ENCODE measurements around the gene GSTP1. TPM values are rescaled to one million over a fixed set of nuclear protein-coding genes. Genes with fewer than 3 reads are reported as not detected.
A peak's percentile ranks its signal among the peaks of the same experiment; 100 is the strongest.

Gene GSTP1
- total RNA-seq, 1 donor from 2014 or later, result 978 TPM

DNA sequence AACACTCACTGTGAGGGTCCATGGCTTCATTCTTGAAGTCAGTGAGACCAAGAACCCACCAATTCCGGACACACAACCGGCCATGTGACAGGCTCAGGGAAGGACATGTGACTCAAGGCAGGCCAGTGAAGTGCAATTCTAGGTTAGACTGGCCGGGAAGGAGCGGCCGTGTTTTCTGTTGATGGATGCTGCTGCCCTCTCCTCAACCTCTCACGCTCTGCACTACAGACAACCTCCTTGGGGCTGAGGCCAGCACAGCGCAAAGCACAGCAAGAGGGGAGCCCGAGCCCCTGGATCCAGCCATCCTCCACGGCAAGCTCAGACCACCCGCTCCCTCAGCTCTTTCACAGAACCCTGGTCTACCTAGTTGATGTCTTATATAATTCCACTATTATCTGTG is 43.4 kb downstream of the GSTP1 start:
- no peak for DNase-seq (ENCODE audit: low spot score, unreplicated experiment)
- H3K27ac Mint-ChIP-seq, result no peak overlapping the region
- no peak overlapping the region for H3K4me3 Mint-ChIP-seq (ENCODE audit: low read depth)
- H3K27me3 Mint-ChIP-seq, result peaks cover 5% of the 10 kb centered on the region
- peaks cover 4% of the 10 kb centered on the region for H3K36me3 Mint-ChIP-seq (ENCODE audit: insufficient read depth)
- H3K4me1 Mint-ChIP-seq (ENCODE audit: low read depth), result peaks cover 7% of the 10 kb centered on the region
- TF ChIP-seq CTCF (IDR thresholded peaks at IDR 0.05; ENCODE audit: unreplicated experiment), result no peak
- H3K9me3 Mint-ChIP-seq (ENCODE audit: low read depth), result peaks cover 6% of the 10 kb centered on the region

DNA sequence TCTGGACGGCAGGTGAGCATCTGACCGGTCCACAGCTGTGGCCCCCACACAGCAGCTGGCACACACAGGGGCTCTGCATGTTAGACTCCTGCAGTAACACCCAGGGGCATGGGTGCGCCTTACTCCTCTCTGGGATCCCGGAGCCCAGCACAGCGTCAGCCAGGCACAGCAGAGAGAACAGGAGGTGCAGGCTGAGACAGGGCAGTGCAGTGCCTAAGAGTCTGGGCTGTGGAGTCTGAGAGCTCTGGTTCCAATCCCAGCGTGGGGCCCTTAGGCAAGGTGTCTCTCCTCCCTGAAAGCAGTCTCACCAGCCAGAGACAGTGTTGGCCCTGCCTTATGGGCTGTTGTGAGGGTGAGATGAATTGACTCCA is 43.8 kb downstream of the GSTP1 start:
- Mint-ChIP-seq H3K27me3 (peaks cover 3% of the 10 kb centered on the region), H3K9me3 (ENCODE audit: low read depth) (peaks cover 6% of the 10 kb centered on the region), H3K27ac (no peak overlapping the region), H3K36me3 (ENCODE audit: insufficient read depth) (peaks cover 4% of the 10 kb centered on the region), H3K4me3 (ENCODE audit: low read depth) (no peak overlapping the region), H3K4me1 (ENCODE audit: low read depth) (peaks cover 7% of the 10 kb centered on the region)
- no peak for TF ChIP-seq CTCF (IDR thresholded peaks at IDR 0.05; ENCODE audit: unreplicated experiment)
- DNase-seq (ENCODE audit: low spot score, unreplicated experiment), result no peak

DNA sequence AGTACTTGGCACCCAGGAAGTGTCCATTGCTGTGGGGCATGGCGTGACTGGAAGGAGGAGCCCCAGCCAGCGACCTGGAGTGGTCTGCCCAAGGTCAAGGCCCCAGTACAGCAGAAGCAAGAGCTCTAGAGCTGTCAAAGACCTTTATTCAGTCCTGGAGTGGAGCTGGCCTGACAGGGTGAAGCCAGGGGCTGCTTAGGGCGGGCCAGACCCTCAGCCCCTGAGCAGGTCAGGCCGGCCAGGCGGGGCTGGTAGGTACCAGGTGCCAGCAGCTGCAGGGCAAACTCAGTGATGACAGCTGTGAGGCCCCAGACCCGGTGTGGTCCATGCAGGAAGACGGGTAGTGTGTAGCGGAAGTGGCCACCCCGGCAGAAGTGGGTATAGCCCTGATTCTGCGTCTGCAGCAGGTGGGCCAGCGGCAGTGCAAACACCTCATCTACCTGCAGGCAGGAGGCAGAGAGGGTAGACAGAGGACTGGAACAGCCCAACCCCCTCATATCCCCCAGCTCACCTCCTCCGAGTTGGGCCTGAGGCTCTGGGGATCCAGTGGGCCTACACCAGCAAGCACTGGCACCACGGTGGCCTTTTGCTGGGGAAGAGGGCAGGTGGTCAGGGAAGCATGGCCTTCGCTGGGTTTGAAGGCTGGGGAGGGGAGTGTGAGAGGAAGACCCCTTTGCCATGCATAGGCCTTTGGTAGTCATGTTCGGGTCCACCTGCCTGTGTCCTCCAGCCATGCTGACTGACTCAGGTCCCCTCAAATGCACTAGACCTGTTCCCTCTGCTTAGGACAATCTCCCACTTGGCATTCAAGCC is 44.4 kb downstream of the GSTP1 start:
- Mint-ChIP-seq H3K36me3 (ENCODE audit: insufficient read depth) (peaks cover 4% of the 10 kb centered on the region), H3K4me3 (ENCODE audit: low read depth) (peak overlapping the region; percentile 9), H3K27me3 (no peaks in the 10 kb centered on the region), H3K9me3 (ENCODE audit: low read depth) (peaks cover 6% of the 10 kb centered on the region), H3K4me1 (ENCODE audit: low read depth) (peaks cover 7% of the 10 kb centered on the region), H3K27ac (peak overlapping the region; percentile 52)
- TF ChIP-seq CTCF (IDR thresholded peaks at IDR 0.05; ENCODE audit: unreplicated experiment), result no peak
- DNase-seq (ENCODE audit: low spot score, unreplicated experiment), result no peak

- H3K36me3 Mint-ChIP-seq (ENCODE audit: insufficient read depth), result peaks cover 4% of the 10 kb centered on the region
- DNase-seq (ENCODE audit: low spot score, unreplicated experiment), result no peak
- peaks cover 6% of the 10 kb centered on the region for H3K9me3 Mint-ChIP-seq (ENCODE audit: low read depth)
- no peak overlapping the region for H3K27ac Mint-ChIP-seq
- no peak for TF ChIP-seq CTCF (IDR thresholded peaks at IDR 0.05; ENCODE audit: unreplicated experiment)
- H3K4me1 Mint-ChIP-seq (ENCODE audit: low read depth), result peaks cover 7% of the 10 kb centered on the region
- no peaks in the 10 kb centered on the region for H3K27me3 Mint-ChIP-seq
- H3K4me3 Mint-ChIP-seq (ENCODE audit: low read depth), result peak overlapping the region; percentile 57
Measured at GRCh38 chr11:67628710-67629385, 45.2 kb downstream of the GSTP1 start.

DNA sequence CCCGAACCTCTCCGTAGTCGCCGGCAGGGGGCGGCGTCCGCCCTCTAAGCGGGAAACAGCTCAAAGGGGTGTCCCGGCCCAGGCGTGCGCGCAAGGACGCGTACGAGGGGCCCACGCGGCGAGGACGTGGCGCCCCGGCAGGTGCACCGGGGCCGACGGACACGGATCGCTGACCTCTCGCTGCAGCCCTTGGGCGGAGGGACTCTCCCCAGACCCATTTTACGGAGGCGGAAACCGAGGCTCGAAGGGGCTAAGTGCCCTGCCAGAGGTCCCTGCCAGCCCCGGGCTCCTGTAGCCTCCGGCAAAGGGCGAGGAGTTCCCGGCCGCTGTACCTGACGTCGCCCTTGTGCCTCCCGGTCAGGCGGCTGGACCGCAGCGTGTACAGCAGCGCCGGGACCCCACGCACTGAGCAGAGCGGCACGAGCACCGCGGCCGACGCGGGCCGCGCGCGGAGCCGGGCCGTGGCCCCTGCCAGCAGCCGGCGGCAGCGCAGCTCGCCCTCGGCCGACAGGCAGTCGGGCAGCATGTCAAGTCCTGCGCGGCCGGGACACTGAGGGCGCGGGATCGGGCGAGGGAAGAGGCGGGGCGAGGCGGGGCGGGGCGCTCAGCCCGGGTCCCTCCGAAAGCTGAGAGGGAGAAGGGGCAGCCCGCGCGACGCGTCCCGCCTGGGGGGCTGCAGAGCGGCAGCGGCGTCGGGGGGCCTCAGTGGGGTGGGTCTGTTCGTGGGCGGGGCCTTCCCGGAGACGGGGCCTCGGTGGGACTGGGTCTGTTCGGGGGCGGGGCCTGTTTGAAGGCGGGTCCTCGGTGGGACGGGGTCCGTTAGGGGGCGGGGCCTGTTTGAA is 46.0 kb downstream of the GSTP1 start, which contains the start of gene NUDT8:
Gene NUDT8 (minus strand): TSS at position 552 of the 842 bp plus-strand sequence. CDS start 26 bp downstream, at position 526.
- H3K27ac Mint-ChIP-seq, result peak within 1 kb of the TSS; percentile 96
- peak; percentile 68 for DNase-seq (ENCODE audit: low spot score, unreplicated experiment)
- H3K36me3 Mint-ChIP-seq (ENCODE audit: insufficient read depth), result peaks cover 4% of the 10 kb centered on the region
- H3K4me1 Mint-ChIP-seq (ENCODE audit: low read depth), result peaks cover 7% of the 10 kb centered on the region
- TF ChIP-seq CTCF (IDR thresholded peaks at IDR 0.05; ENCODE audit: unreplicated experiment), result peak; percentile 90
- H3K9me3 Mint-ChIP-seq (ENCODE audit: low read depth), result peaks cover 6% of the 10 kb centered on the region
- H3K4me3 Mint-ChIP-seq (ENCODE audit: low read depth), result peak within 1 kb of the TSS; percentile 78
- H3K27me3 Mint-ChIP-seq, result no peaks in the 10 kb centered on the region

Measured in progenitor cell of endocrine pancreas (in vitro differentiated cells).